T-helper 2 cell treated with Interferon-gamma antibody and Interleukin-4, amounts not matched to agents 100 ng/mL and 5 ng/mL, for 36 hours (primary cell): ENCODE measurements around the gene BSG. TPM values are rescaled to one million over a fixed set of nuclear protein-coding genes. Genes with fewer than 3 reads are reported as not detected.

Experiments used
- intact Hi-C: fragments of 100-400 bp; cut with micrococcal nuclease; formaldehyde crosslinking; loops from one replicate; pipeline ENCODE4 v1.15.1; 2023
- total RNA-seq: library from RNA; stranded (reverse); gene quantifications from 2 replicates; pipeline ENCODE4 v1.2.3, GENCODE V29; 2022

BSG gene
- total RNA-seq = 226 and 237 TPM in 2 replicates

GRCh38 chr19:572140-572742, at the start of gene BSG:
TSS of gene BSG (plus strand) at chr19:572596. CDS start at chr19:572635, 39 bp downstream.
- intact Hi-C loops = loop anchor here (1.0 to 2.0 kb wide), 3 partner anchors 39 to 91 kb away; partner anchors contain the start of gene RNF126

GRCh38 chr19:522726-523125, 49.7 kb upstream of the BSG start:
- intact Hi-C loops = no loop called here

GRCh38 chr19:524062-524674, 48.2 kb upstream of the BSG start:
- intact Hi-C loops = no loop called here

GRCh38 chr19:525029-525428, 47.4 kb upstream of the BSG start:
- intact Hi-C loops = no loop called here

GRCh38 chr19:525857-526419, 46.5 kb upstream of the BSG start:
- intact Hi-C loops = no loop called here

- intact Hi-C loops = loop anchor here (1.0 kb wide), 1 partner anchor 19 kb away; no protein-coding TSS in a partner anchor
Measured at GRCh38 chr19:530134-531008, 42.0 kb upstream of the BSG start.

- intact Hi-C loops = loop anchor here (1.0 kb wide), 1 partner anchor 20 kb away; no protein-coding TSS in a partner anchor
Measured at GRCh38 chr19:531009-531752, 41.2 kb upstream of the BSG start.

- intact Hi-C loops = loop anchor here (1.0 to 2.0 kb wide), 2 partner anchors 21 to 41 kb away; partner anchors contain the start of gene BSG
Measured at GRCh38 chr19:531753-532560, 40.4 kb upstream of the BSG start, which contains the start of gene CDC34. TSS of gene CDC34 (plus strand) at chr19:531760. CDS start at chr19:531932, 172 bp downstream.

GRCh38 chr19:532561-533363, 39.6 kb upstream of the BSG start:
- intact Hi-C loops = loop anchor here (2.0 kb wide), 1 partner anchor 40 kb away; the partner anchor contains the start of gene BSG

GRCh38 chr19:533364-534058, 38.9 kb upstream of the BSG start:
- intact Hi-C loops = loop anchor here (2.0 kb wide), 1 partner anchor 39 kb away; the partner anchor contains the start of gene BSG

GRCh38 chr19:534088-534487, 38.3 kb upstream of the BSG start:
- intact Hi-C loops = no loop called here

- intact Hi-C loops = no loop called here
Measured at GRCh38 chr19:535017-535835, 37.2 kb upstream of the BSG start.

- intact Hi-C loops = no loop called here
Measured at GRCh38 chr19:536031-536880, 36.1 kb upstream of the BSG start.

GRCh38 chr19:536881-537404, 35.5 kb upstream of the BSG start:
- intact Hi-C loops = no loop called here

GRCh38 chr19:538641-539428, 33.6 kb upstream of the BSG start:
- intact Hi-C loops = no loop called here
